SK-N-SH treated with all-trans-retinoic acid at 6 μM for 48 hours (cell line): Measurements from ENCODE around the gene ALDH1B1.
A peak's percentile ranks its signal among the peaks of the same experiment; 100 is the strongest.

Experiments
- ATAC-seq: fragments of 200-7000 bp; cut with Tn5 transposase; 3 replicates; pipeline ENCODE4 v1.9.1; 2020; ENCODE audit warnings: mild to moderate bottlenecking, moderate library complexity
- ARNTL ChIP-seq: fragments of 450-650 bp; formaldehyde crosslinking; IDR thresholded peaks from 2 replicates; pipeline ENCODE4 v1.5.0; 2020; ENCODE audit warnings: low read depth, mild to moderate bottlenecking, moderate library complexity, borderline replicate concordance
- BACH2 ChIP-seq: fragments of 250-450 bp; sonication (Bioruptor Pico); IDR thresholded peaks from 2 replicates; pipeline ENCODE4 v1.9.0; 2021; ENCODE audit warnings: mild to moderate bottlenecking, borderline replicate concordance
- CSDC2 ChIP-seq: fragments of 250-450 bp; sonication (Bioruptor Pico); IDR thresholded peaks from 2 replicates; pipeline ENCODE4 v1.5.0; 2020; ENCODE audit warnings: mild to moderate bottlenecking, moderate library complexity
- ESRRG ChIP-seq: fragments of 250-450 bp; sonication (Bioruptor Pico); IDR thresholded peaks from 2 replicates; pipeline ENCODE4 v1.6.1; 2021; ENCODE audit warnings: mild to moderate bottlenecking
- GLIS3 ChIP-seq: fragments of 250-450 bp; sonication (Bioruptor Pico); IDR thresholded peaks from 2 replicates; pipeline ENCODE4 v1.5.0; 2020; ENCODE audit warnings: mild to moderate bottlenecking, moderate library complexity
- ISL1 ChIP-seq: fragments of 250-450 bp; sonication (Bioruptor Pico); IDR thresholded peaks from 2 replicates; pipeline ENCODE4 v2.1.2; 2022; ENCODE audit warnings: mild to moderate bottlenecking, moderate library complexity
- OSR1 ChIP-seq: fragments of 250-450 bp; sonication (Bioruptor Pico); IDR thresholded peaks from 2 replicates; pipeline ENCODE4 v1.8.0; 2022; ENCODE audit warnings: moderate library complexity, mild to moderate bottlenecking, inconsistent platforms
- PATZ1 ChIP-seq: fragments of 250-450 bp; sonication (Bioruptor Pico); IDR thresholded peaks from 2 replicates; pipeline ENCODE4 v1.8.0; 2020; ENCODE audit warnings: mild to moderate bottlenecking, moderate library complexity, borderline replicate concordance
- RARB ChIP-seq: fragments of 250-450 bp; sonication (Bioruptor Pico); IDR thresholded peaks from 2 replicates; pipeline ENCODE4 v1.8.0; 2021; ENCODE audit warnings: mild to moderate bottlenecking, moderate library complexity
- TCF4 ChIP-seq: fragments of 250-450 bp; sonication (Bioruptor Pico); IDR thresholded peaks from 2 replicates; pipeline ENCODE4 v1.8.0; 2021; ENCODE audit warnings: mild to moderate bottlenecking, moderate library complexity, borderline replicate concordance
- TOX ChIP-seq: fragments of 250-450 bp; sonication (Bioruptor Pico); IDR thresholded peaks from 2 replicates; pipeline ENCODE4 v1.8.0; 2021; ENCODE audit warnings: mild to moderate bottlenecking, moderate library complexity, borderline replicate concordance
- TSHZ2 ChIP-seq: fragments of 250-450 bp; sonication (Bioruptor Pico); IDR thresholded peaks from 2 replicates; pipeline ENCODE4 v1.5.0; 2020; ENCODE audit warnings: mild to moderate bottlenecking, moderate library complexity
- ZC3H10 ChIP-seq: fragments of 250-450 bp; sonication (Bioruptor Pico); IDR thresholded peaks from 2 replicates; pipeline ENCODE4 v1.5.1; 2021; ENCODE audit warnings: mild to moderate bottlenecking, moderate library complexity
- ZFP30 ChIP-seq: fragments of 450-650 bp; formaldehyde crosslinking; IDR thresholded peaks from 2 replicates; pipeline ENCODE4 v1.5.0; 2022; ENCODE audit warnings: mild to moderate bottlenecking, moderate library complexity
- ZNF565 ChIP-seq: fragments of 450-650 bp; formaldehyde crosslinking; conservative IDR thresholded peaks from 2 replicates; pipeline ENCODE4 v1.5.0; 2020; ENCODE audit warnings: low read depth, mild to moderate bottlenecking, moderate library complexity
- ZNF70 ChIP-seq: fragments of 450-650 bp; formaldehyde crosslinking; IDR thresholded peaks from 2 replicates; pipeline ENCODE4 v1.5.0; 2020; ENCODE audit warnings: mild to moderate bottlenecking, moderate library complexity
- ZNF8 ChIP-seq: fragments of 450-650 bp; formaldehyde crosslinking; IDR thresholded peaks from 2 replicates; pipeline ENCODE4 v1.5.0; 2020; ENCODE audit warnings: mild to moderate bottlenecking, moderate library complexity
- TF ChIP-seq, protein P1 (sequence below): fragments of 250-450 bp; sonication (Bioruptor Pico); IDR thresholded peaks from 2 replicates; pipeline ENCODE4 v1.8.0; 2021; ENCODE audit warnings: low read depth, mild to moderate bottlenecking, moderate library complexity, borderline replicate concordance
- TF ChIP-seq, protein P2 (sequence below): fragments of 250-450 bp; sonication (Bioruptor Pico); IDR thresholded peaks from 2 replicates; pipeline ENCODE4 v1.5.1; 2021; ENCODE audit warnings: mild to moderate bottlenecking, moderate library complexity

ALDH1B1 gene

DNA sequence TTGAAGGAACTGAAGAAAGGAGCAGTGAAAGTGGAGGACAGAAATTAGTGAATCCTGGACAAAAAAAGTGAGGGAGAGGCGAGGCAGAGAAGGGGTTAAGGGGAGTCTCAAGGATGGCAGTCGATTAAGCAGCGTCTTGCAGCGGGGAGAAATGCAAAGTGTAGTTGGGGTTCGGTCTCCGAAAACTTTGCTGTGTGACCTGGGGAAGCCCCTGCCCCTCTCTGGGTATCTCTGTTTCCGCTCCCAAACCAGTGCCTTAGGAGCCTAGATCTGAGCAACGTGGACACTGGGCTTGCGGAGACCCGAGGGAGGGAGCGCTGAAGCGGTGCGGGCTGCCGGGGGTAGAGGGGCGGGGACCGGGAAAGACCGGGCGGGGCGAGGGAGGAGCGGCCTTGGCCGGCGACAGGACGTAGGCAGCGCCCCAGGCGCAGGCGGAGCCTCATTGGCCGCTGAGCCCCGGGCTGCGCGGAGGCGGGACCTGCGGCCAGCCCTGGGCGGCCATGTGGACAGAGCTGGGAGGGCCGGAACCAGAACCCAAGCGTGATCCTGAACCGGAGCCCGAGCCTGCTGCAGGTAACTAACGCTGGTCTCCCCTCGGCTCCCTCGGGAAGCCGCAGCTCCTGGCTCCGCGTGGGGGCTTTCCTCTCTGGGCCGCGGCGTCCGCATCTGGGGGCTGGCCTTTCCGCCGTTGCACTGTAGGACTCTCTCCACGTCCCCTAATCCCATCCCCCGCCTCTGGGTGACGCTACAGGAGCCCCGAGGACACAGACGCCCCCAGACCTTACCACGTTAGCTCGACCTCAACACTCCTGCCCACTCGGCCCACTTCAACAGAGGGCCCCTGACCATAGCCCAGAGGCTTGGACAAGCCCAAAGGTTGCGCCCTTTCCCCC, at the start of gene ALDH1B1:
ALDH1B1 (plus strand) TSS at position 468 of the 893 bp plus-strand sequence. CDS start 3,047 bp downstream, outside the sequence.
- ATAC-seq = peak; percentile 100
- TF ChIP-seq ZNF565 (CRISPR knock-in tag) (no peak), TSHZ2 (CRISPR knock-in tag) (no peak), GLIS3 (CRISPR knock-in tag) (no peak), OSR1 (CRISPR knock-in tag) (no peak), RARB (CRISPR knock-in tag) (no peak), ZNF70 (peak; percentile 63; the same call in 1 of the 2 replicates), ZNF8 (CRISPR knock-in tag) (no peak), ZC3H10 (CRISPR knock-in tag) (no peak), TOX (CRISPR knock-in tag) (no peak)

GRCh38 chr9:38343037-38343436, 49.5 kb upstream of the ALDH1B1 start:
- no peak for ATAC-seq
- TF ChIP-seq CSDC2 (CRISPR knock-in tag) (no peak), ZNF70 (no peak), ARNTL (CRISPR knock-in tag) (no peak), ISL1 (CRISPR knock-in tag) (no peak)

GRCh38 chr9:38343552-38343951, 49.0 kb upstream of the ALDH1B1 start:
- TF ChIP-seq ZNF8 (CRISPR knock-in tag) (no peak), BACH2 (no peak), ARNTL (CRISPR knock-in tag) (no peak), ZFP30 (CRISPR knock-in tag) (no peak), ISL1 (CRISPR knock-in tag) (no peak), TCF4 (CRISPR knock-in tag) (no peak), PATZ1 (CRISPR knock-in tag) (no peak), TSHZ2 (CRISPR knock-in tag) (no peak), ESRRG (CRISPR knock-in tag) (no peak), RARB (CRISPR knock-in tag) (no peak)
- TF ChIP-seq, protein P1, sequence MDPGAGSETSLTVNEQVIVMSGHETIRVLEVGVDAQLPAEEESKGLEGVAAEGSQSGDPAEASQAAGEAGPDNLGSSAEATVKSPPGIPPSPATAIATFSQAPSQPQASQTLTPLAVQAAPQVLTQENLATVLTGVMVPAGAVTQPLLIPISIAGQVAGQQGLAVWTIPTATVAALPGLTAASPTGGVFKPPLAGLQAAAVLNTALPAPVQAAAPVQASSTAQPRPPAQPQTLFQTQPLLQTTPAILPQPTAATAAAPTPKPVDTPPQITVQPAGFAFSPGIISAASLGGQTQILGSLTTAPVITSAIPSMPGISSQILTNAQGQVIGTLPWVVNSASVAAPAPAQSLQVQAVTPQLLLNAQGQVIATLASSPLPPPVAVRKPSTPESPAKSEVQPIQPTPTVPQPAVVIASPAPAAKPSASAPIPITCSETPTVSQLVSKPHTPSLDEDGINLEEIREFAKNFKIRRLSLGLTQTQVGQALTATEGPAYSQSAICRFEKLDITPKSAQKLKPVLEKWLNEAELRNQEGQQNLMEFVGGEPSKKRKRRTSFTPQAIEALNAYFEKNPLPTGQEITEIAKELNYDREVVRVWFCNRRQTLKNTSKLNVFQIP (CRISPR knock-in tag) = no peak
- TF ChIP-seq, protein P2, sequence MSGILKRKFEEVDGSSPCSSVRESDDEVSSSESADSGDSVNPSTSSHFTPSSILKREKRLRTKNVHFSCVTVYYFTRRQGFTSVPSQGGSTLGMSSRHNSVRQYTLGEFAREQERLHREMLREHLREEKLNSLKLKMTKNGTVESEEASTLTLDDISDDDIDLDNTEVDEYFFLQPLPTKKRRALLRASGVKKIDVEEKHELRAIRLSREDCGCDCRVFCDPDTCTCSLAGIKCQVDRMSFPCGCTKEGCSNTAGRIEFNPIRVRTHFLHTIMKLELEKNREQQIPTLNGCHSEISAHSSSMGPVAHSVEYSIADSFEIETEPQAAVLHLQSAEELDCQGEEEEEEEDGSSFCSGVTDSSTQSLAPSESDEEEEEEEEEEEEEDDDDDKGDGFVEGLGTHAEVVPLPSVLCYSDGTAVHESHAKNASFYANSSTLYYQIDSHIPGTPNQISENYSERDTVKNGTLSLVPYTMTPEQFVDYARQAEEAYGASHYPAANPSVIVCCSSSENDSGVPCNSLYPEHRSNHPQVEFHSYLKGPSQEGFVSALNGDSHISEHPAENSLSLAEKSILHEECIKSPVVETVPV = no peak
- no peak for ATAC-seq
